Keratinocyte (primary cell): ENCODE results near the gene HNRNPD.

Experiments
- EZH2 ChIP-seq: IDR thresholded peaks from one replicate; pipeline ENCODE4 v1.6.1; 2012; ENCODE audit warnings: inconsistent platforms, mild to moderate bottlenecking, low read length, moderate library complexity
- TF ChIP-seq, protein P1 (sequence below), 3 experiments: IDR thresholded peaks in 1 of 3; conservative IDR thresholded peaks in 1 of 3; optimal IDR thresholded peaks in 1 of 3; 2 replicates in 2 of 3; 3 replicates in 1 of 3; pipeline versions ENCODE3 to v1.5.1; 2011; ENCODE audit warnings: low read length in 3 of 3, mild to moderate bottlenecking in 3 of 3, moderate library complexity in 2 of 3, control low read depth in 1 of 3, inconsistent platforms in 1 of 3; ENCODE audit not compliant: insufficient read depth in 2 of 3; ENCODE audit errors: extremely low read depth in 1 of 3

DNA sequence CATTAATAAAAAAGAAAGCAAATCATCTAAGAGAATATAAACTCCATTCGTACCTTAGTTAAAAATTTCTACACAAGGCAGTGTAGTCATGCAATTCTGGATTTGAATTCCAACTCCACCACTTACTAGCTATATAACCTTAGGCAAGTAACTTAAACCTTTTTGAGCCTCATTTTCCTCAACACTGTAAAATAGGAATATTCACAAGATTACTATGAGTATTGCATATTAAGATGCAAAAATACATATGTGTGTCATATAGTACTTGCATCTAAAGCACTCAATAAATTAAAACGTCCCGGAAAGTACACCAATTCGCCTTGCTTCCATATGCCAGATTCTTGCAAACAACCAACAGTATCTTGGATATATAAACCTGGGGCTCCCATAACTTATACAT is 42.0 kb downstream of the HNRNPD start:
- TF ChIP-seq, protein P1, sequence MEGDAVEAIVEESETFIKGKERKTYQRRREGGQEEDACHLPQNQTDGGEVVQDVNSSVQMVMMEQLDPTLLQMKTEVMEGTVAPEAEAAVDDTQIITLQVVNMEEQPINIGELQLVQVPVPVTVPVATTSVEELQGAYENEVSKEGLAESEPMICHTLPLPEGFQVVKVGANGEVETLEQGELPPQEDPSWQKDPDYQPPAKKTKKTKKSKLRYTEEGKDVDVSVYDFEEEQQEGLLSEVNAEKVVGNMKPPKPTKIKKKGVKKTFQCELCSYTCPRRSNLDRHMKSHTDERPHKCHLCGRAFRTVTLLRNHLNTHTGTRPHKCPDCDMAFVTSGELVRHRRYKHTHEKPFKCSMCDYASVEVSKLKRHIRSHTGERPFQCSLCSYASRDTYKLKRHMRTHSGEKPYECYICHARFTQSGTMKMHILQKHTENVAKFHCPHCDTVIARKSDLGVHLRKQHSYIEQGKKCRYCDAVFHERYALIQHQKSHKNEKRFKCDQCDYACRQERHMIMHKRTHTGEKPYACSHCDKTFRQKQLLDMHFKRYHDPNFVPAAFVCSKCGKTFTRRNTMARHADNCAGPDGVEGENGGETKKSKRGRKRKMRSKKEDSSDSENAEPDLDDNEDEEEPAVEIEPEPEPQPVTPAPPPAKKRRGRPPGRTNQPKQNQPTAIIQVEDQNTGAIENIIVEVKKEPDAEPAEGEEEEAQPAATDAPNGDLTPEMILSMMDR (optimal IDR thresholded peaks at IDR 0.05 in 1 of 3, IDR thresholded peaks at IDR 0.05 in 1 of 3, conservative IDR thresholded peaks at IDR 0.05 in 1 of 3; ENCODE audit: extremely low read depth in 1 of 3, insufficient read depth in 2 of 3, low read length in 3 of 3), result no peak
- no peak for TF ChIP-seq EZH2
